ENCODE measurements around the gene KRT32.

- TF ChIP-seq CTCF (IDR thresholded peaks at IDR 0.05) (no peak), POLR2A (IDR thresholded peaks at IDR 0.05) (no peak)
Observed at GRCh38 chr17:41483991-41484826, 17.0 kb upstream of the KRT32 start.
